Heart left ventricle (tissue), 16 donors: ENCODE data around the gene RGP1. TPM values are rescaled to one million over a fixed set of nuclear protein-coding genes. Genes with fewer than 3 reads are reported as not detected.

Source experiments
- ATAC-seq, 4 donors: fragments of 200-7000 bp; cut with Tn5 transposase; one replicate each; pipeline ENCODE4 v1.9.1; 2020 to 2022; ENCODE audit warnings: moderate library complexity in 4 of 4, mild to moderate bottlenecking in 3 of 4, moderate number of reproducible peaks in 1 of 4
- DNase-seq, 5 donors: peaks; one replicate each; pipeline ENCODE4 v3.0.0-alpha.2; 2020
- H3K27ac ChIP-seq, 12 donors: fragments of 200-600 bp; sonication (generic) in 4 of 12; one replicate each; pipeline versions ENCODE4 v1.5.0 to v1.8.0; 2016 to 2022; ENCODE audit warnings: mild to moderate bottlenecking in 2 of 12
- H3K27me3 ChIP-seq, 9 donors: fragments of 200-600 bp; sonication (generic) in 2 of 9; one replicate each; pipeline versions ENCODE4 v1.5.1 to v1.8.0; 2016 to 2022; ENCODE audit warnings: mild to moderate bottlenecking in 3 of 9
- H3K36me3 ChIP-seq, 9 donors: fragments of 200-600 bp; sonication (generic) in 2 of 9; one replicate each; pipeline versions ENCODE4 v1.5.0 to v1.8.0; 2018 to 2022; ENCODE audit warnings: mild to moderate bottlenecking in 2 of 9
- H3K4me1 ChIP-seq, 12 donors: fragments of 200-600 bp; sonication (generic) in 4 of 12; one replicate each; pipeline versions ENCODE4 v1.5.0 to v1.8.0; 2016 to 2022; ENCODE audit warnings: mild to moderate bottlenecking in 3 of 12
- H3K4me3 ChIP-seq, 12 donors: fragments of 200-600 bp; sonication (generic) in 4 of 12; one replicate each; pipeline versions ENCODE4 v1.5.0 to v1.8.0; 2017 to 2022; ENCODE audit warnings: mild to moderate bottlenecking in 9 of 12, moderate library complexity in 4 of 12
- H3K9me3 ChIP-seq, 12 donors: fragments of 200-600 bp; sonication (generic) in 4 of 12; one replicate each; pipeline versions ENCODE4 v1.5.0 to v1.8.0; 2016 to 2022; ENCODE audit warnings: mild to moderate bottlenecking in 1 of 12
- CTCF ChIP-seq, 12 donors: fragments of 200-600 bp; sonication (generic) in 4 of 12; IDR thresholded peaks; one replicate each; pipeline versions ENCODE4 v1.5.0 to v1.8.0; 2018 to 2022; ENCODE audit warnings: antibody characterized with exemption in 12 of 12, mild to moderate bottlenecking in 5 of 12
- POLR2A ChIP-seq, 2 donors: fragments of 450-650 bp; IDR thresholded peaks; one replicate each; pipeline ENCODE4 v1.6.1; 2017; ENCODE audit warnings: antibody characterized with exemption in 2 of 2, mild to moderate bottlenecking in 2 of 2, moderate library complexity in 2 of 2
- WGBS, 4 donors: extraction: QIAGEN DNeasy Blood & Tissue Kit in 2 of 4; methylation state at CpG; one replicate each; pipeline versions ENCODE4 v1.1.5 to v1.1.7; 2013 to 2018; 5-methylcytosine and 5-hydroxymethylcytosine counted together
- intact Hi-C, 10 donors: fragments of 100-400 bp; cut with DNase I; formaldehyde crosslinking; loops; one replicate each; pipeline versions ENCODE4 v1.11.1 to v1.14.2; 2022
- polyA plus RNA-seq, 2 donors: library from polyadenylated mRNA; stranded (reverse); fragments of 200-250 nt; gene quantifications; one replicate each; pipeline ENCODE4 v1.2.3, GENCODE V29; 2013
- total RNA-seq, 9 donors: library from RNA; depleted of rRNA in 2 of 9; stranded (reverse); fragments of >200 nt in 2 of 9; fragmentation: NEBNext Ultra II Directional in 3 of 9; extraction: Animal tissue kit (Norgen Biotek cat#: 25700) in 3 of 9; gene quantifications; one replicate each; pipeline versions ENCODE4 v1.1.0 to v1.2.4, GENCODE V29; 2016 to 2023
- donor health status: ischemic (EF 13 %, LVEDD 7.1; RV severe dilation, severe dysfunction).
- donor health status: healthy with polysubstance abuse.
- donor health status: DM: no; HTN: yes; CAD: no.
- donor health status: DM: no; HTN: no; CAD: no.
- donor health status: ischemic (EF 25% LVEDD 6.9; RV normal size, moderate dysfunction).
- donor health status: ischemic (EF 25% LVEDD 5.7; RV mildly dilated, moderate dysfunction).
- donor health status: healthy.
- donor health status: DM: yes; HTN: yes; CAD: no.
- donor health status: ischemic (EF 35%, LVEDD 5.7; RV mildly dilated, moderate dysfunction).
- donor health status: nonischemic (EF 11% LVEDD 7.7; RV severe dilation, severe dysfunction).
- donor health status: DM: yes; HTN: yes; CAD: no.
- donor health status: PGD.
- donor health status: ischemic (EF 29% LVEDD 5.4; RV normal size, mild dysfunction).
- donor health status: nonischemic (EF 23%, LVEDD 6.1; RV moderate dilation, normal function).

RGP1 gene
- total and polyA plus RNA-seq, 11 donors = 14.7 to 38.8 (median 30.7) TPM

DNA sequence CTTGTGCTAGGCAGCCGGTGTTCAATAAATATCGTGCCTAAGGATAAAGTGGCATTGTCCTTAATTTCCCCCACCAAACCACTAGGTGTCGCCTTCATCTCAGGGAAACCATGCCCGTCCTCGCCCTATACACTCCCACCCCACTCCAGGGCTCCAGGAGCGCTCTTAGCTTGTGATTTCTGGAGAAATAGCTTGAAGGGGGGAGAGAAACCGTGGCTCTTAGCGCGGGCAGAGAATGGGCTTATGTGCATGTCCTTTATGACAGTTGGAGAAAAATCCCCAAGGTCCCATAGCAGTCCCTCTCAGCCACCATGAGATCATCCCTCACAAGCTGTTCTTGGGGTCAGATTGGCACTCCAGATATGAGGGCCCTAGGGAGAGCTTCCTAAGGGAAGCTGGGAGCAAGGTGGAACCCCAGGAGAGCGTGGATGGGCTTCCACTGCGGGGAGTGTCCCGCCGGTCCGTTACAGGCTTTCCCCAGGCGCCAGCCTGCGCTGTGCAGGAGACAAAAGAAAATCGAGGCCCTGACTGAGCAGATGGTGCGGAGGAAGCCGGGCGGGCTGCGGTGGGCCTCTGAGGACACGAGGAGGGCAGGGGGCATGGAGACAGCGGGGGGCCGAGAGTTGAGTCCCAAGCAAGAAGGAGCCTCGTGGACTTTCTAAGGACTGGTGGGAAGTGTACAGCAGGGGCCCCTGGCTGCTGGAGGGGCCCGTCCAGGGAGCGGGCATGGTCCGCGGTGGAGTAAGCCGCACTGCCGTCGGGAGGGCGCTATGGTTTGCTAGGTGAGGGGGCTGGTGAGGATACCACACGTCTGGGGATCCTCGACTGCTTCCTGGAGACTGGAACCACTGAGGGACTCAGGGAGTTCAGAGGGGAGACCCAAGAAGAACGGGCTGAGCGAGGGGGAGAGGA lies 41.6 kb downstream of the RGP1 start:
- peaks cover 0 to 4% (median 0%) of the 10 kb centered on the region in 9 donors for H3K36me3 ChIP-seq
- peak; percentile 81 to 92 (median 88) for ATAC-seq
- WGBS, 4 donors = 27 to 45% (median 35%) methylated on average over 37 of the region's 37 CpGs
- peak overlapping the region; percentile 27 to 88 (median 82) for H3K27ac ChIP-seq
- H3K4me1 ChIP-seq = peaks cover 0 to 46% (median 30%) of the 10 kb centered on the region in 12 donors
- H3K9me3 ChIP-seq = no peaks in the 10 kb centered on the region
- TF ChIP-seq POLR2A (IDR thresholded peaks at IDR 0.05) = no peak
- TF ChIP-seq CTCF (IDR thresholded peaks at IDR 0.05) = peak; percentile 75 to 92 (median 84)
- intact Hi-C loops = loop anchor here (1.0 to 10.0 kb wide), 9 partner anchors 22 to 234 kb away; partner anchors contain the start of genes HINT2 (in 3 of the 10), FAM221B (in 1 of the 10), SPAG8 (in 1 of the 10) and TMEM8B (in 1 of the 10)
- peak overlapping the region in 11 of 12 donors; percentile 63 to 96 (median 68) for H3K4me3 ChIP-seq
- H3K27me3 ChIP-seq = peaks cover 0 to 7% (median 0%) of the 10 kb centered on the region in 9 donors
- DNase-seq = peak; percentile 68 to 82 (median 75)

- peaks cover 0 to 7% (median 0%) of the 10 kb centered on the region in 9 donors for H3K27me3 ChIP-seq
- H3K27ac ChIP-seq = peak within 1 kb of the TSS; percentile 27 to 88 (median 82)
- 2 to 15% (median 7%) methylated on average over 13 to 64 of the region's 64 CpGs for WGBS, 4 donors
- peak within 1 kb of the TSS; percentile 45 to 96 (median 68) for H3K4me3 ChIP-seq
- DNase-seq = peak; percentile 52 to 69 (median 62)
- intact Hi-C loops = loop anchor here (1.0 to 10.0 kb wide), 7 partner anchors 21 to 233 kb away; partner anchors contain the start of genes HINT2 (in 3 of the 10), FAM221B (in 1 of the 10), SPAG8 (in 1 of the 10) and TMEM8B (in 1 of the 10)
- H3K4me1 ChIP-seq = peaks cover 0 to 46% (median 30%) of the 10 kb centered on the region in 12 donors
- TF ChIP-seq CTCF (IDR thresholded peaks at IDR 0.05) = peak in 1 of 12 donors; percentile 9
- peak in 1 of 2 donors; percentile 30 for TF ChIP-seq POLR2A (IDR thresholded peaks at IDR 0.05)
- H3K9me3 ChIP-seq = no peaks in the 10 kb centered on the region
- peaks cover 0 to 4% (median 0%) of the 10 kb centered on the region in 9 donors for H3K36me3 ChIP-seq
- peak in 3 of 4 donors; percentile 45 to 78 (median 75) for ATAC-seq
These were observed 42.3 kb downstream of the RGP1 start, which contains the start of gene NPR2 for GRCh38 chr9:35791297-35791921. Gene NPR2 (plus strand): TSS chr9:35791591. CDS start chr9:35792409, 818 bp downstream.

- peak in 1 of 4 donors; percentile 1 for ATAC-seq
- intact Hi-C loops = loop anchor here in 2 of 10 donors (5.0 to 10.0 kb wide), 2 partner anchors 35 to 233 kb away; partner anchors contain the start of genes FAM221B (in 1 of the 2) and TMEM8B (in 1 of the 2)
- H3K27ac ChIP-seq = peak overlapping the region in 10 of 12 donors; percentile 27 to 88 (median 84)
These were observed 43.1 kb downstream of the RGP1 start for GRCh38 chr9:35792024-35792813.

More at GRCh38 chr9:35792024-35792813, 43.1 kb downstream of the RGP1 start:
- WGBS, 4 donors = 60 to 84% (median 82%) methylated on average over 14 to 34 of the region's 34 CpGs
- Histone ChIP-seq H3K4me1 (peaks cover 0 to 46% (median 30%) of the 10 kb centered on the region in 12 donors), H3K27me3 (peaks cover 0 to 7% (median 0%) of the 10 kb centered on the region in 9 donors), H3K36me3 (peaks cover 0 to under 1% (median 0%) of the 10 kb centered on the region in 9 donors), H3K9me3 (no peaks in the 10 kb centered on the region), H3K4me3 (peak overlapping the region; percentile 45 to 96 (median 68))
- peak in 4 of 5 donors; percentile 28 to 64 (median 41) for DNase-seq
- TF ChIP-seq POLR2A (IDR thresholded peaks at IDR 0.05) (no peak), CTCF (IDR thresholded peaks at IDR 0.05) (no peak)
